GM23338 (cell line): ENCODE results near the gene EEF2K. TPM values are rescaled to one million over a fixed set of nuclear protein-coding genes. Genes with fewer than 3 reads are reported as not detected.

Experiments used
- ATAC-seq: fragments of 200-7000 bp; cut with Tn5 transposase; 3 replicates; pipeline ENCODE4 v1.9.1; 2020
- DNase-seq: peaks from one replicate; pipeline ENCODE4 v3.0.0-alpha.2; 2015; ENCODE audit warnings: low spot score
- H2AFZ ChIP-seq: fragments of 200-600 bp; sonication (generic); 2 replicates; pipeline ENCODE4 v1.8.0; 2016; ENCODE audit warnings: antibody characterized with exemption, mild to moderate bottlenecking, moderate library complexity
- H3F3A ChIP-seq: fragments of 200-600 bp; sonication (generic); replicated peaks from 2 replicates; pipeline ENCODE4 v1.8.0; 2017; ENCODE audit warnings: antibody characterized with exemption, mixed run types, low read depth
- H3K27ac ChIP-seq: fragments of 200-600 bp; sonication (generic); 2 replicates; pipeline ENCODE4 v1.6.1; 2016; ENCODE audit warnings: low read depth
- H3K27me3 ChIP-seq: fragments of 200-600 bp; sonication (generic); 2 replicates; pipeline ENCODE4 v1.8.0; 2016; ENCODE audit warnings: mild to moderate bottlenecking, mixed run types, moderate library complexity; ENCODE audit not compliant: insufficient read depth
- H3K36me3 ChIP-seq: fragments of 200-600 bp; sonication (generic); 2 replicates; pipeline ENCODE4 v1.8.0; 2016; ENCODE audit warnings: mild to moderate bottlenecking; ENCODE audit not compliant: insufficient read depth
- H3K4me1 ChIP-seq: fragments of 200-600 bp; sonication (generic); 2 replicates; pipeline ENCODE4 v1.8.0; 2016; ENCODE audit warnings: mild to moderate bottlenecking, moderate library complexity; ENCODE audit not compliant: insufficient read depth
- H3K4me2 ChIP-seq: fragments of 200-600 bp; sonication (generic); 2 replicates; pipeline ENCODE4 v1.7.1; 2017; ENCODE audit warnings: mixed run types
- H3K4me3 ChIP-seq: fragments of 200-600 bp; sonication (generic); 2 replicates; pipeline ENCODE4 v1.6.1; 2016; ENCODE audit warnings: mixed run types
- H3K79me2 ChIP-seq: fragments of 200-600 bp; sonication (generic); replicated peaks from 2 replicates; pipeline ENCODE4 v1.8.0; 2017; ENCODE audit warnings: mild to moderate bottlenecking; ENCODE audit not compliant: insufficient read depth
- H3K9me2 ChIP-seq: fragments of 200-600 bp; sonication (generic); 2 replicates; pipeline ENCODE4 v1.8.0; 2017; ENCODE audit not compliant: insufficient read depth
- H4K20me1 ChIP-seq: fragments of 200-600 bp; sonication (generic); replicated peaks from 2 replicates; pipeline ENCODE4 v1.8.0; 2017; ENCODE audit warnings: mild to moderate bottlenecking; ENCODE audit not compliant: insufficient read depth
- H3K27ac Mint-ChIP-seq: 2 replicates; pipeline ENCODE4 v1.8.0; 2020; ENCODE audit warnings: inconsistent platforms, mild to moderate bottlenecking, moderate library complexity, mixed read lengths
- H3K27me3 Mint-ChIP-seq: 3 replicates; pipeline ENCODE4 v1.8.0; 2022; ENCODE audit warnings: low read depth, mild to moderate bottlenecking, moderate library complexity, mixed read lengths, inconsistent platforms; ENCODE audit not compliant: insufficient read depth, poor library complexity
- H3K36me3 Mint-ChIP-seq: 3 replicates; pipeline ENCODE4 v1.8.0; 2021; ENCODE audit warnings: low read depth, mild to moderate bottlenecking, inconsistent platforms, moderate library complexity, mixed read lengths
- H3K4me1 Mint-ChIP-seq: 3 replicates; pipeline ENCODE4 v1.8.0; 2020; ENCODE audit warnings: mild to moderate bottlenecking, inconsistent platforms, mixed read lengths
- H3K4me3 Mint-ChIP-seq: 3 replicates; pipeline ENCODE4 v1.8.0; 2021; ENCODE audit warnings: moderate library complexity, mild to moderate bottlenecking, inconsistent platforms, mixed read lengths
- H3K9me3 Mint-ChIP-seq: 3 replicates; pipeline ENCODE4 v1.8.0; 2020; ENCODE audit warnings: moderate library complexity, mild to moderate bottlenecking, inconsistent platforms, mixed read lengths
- EZH2 ChIP-seq: fragments of 200-600 bp; sonication (generic); IDR thresholded peaks from one replicate; pipeline ENCODE4 v1.8.0; 2017; ENCODE audit warnings: antibody characterized with exemption, mild to moderate bottlenecking, low read depth; ENCODE audit not compliant: unreplicated experiment
- EZH2phosphoT487 ChIP-seq: fragments of 200-600 bp; sonication (generic); IDR thresholded peaks from one replicate; pipeline ENCODE4 v1.8.1; 2018; ENCODE audit warnings: antibody characterized with exemption; ENCODE audit not compliant: unreplicated experiment
- REST ChIP-seq: IDR thresholded peaks from one replicate; pipeline ENCODE4 v1.6.1; 2018; ENCODE audit warnings: antibody characterized with exemption; ENCODE audit not compliant: unreplicated experiment
- STAT1 ChIP-seq: IDR thresholded peaks from one replicate; pipeline ENCODE4 v1.6.1; 2016; ENCODE audit warnings: antibody characterized with exemption; ENCODE audit not compliant: unreplicated experiment
- ZNF114 ChIP-seq: fragments of 250-450 bp; sonication (Bioruptor Pico); IDR thresholded peaks from 2 replicates; pipeline ENCODE4 v1.5.0; 2020; ENCODE audit warnings: mild to moderate bottlenecking, moderate library complexity
- ZNF331 ChIP-seq: fragments of 250-450 bp; sonication (Bioruptor Pico); IDR thresholded peaks from 2 replicates; pipeline ENCODE4 v1.5.0; 2020; ENCODE audit warnings: low read depth, mild to moderate bottlenecking, moderate library complexity
- polyA plus RNA-seq: library from polyadenylated mRNA; unstranded; fragments of >200 nt; fragmentation: Nextera tagmentation; extraction: Ambion mirVana; gene quantifications from 2 replicates; pipeline ENCODE4 v1.2.1, GENCODE V29; 2016
- total RNA-seq: library from RNA; depleted of rRNA; stranded (reverse); fragments of >200 nt; shearing (Covaris generic); gene quantifications from 2 replicates; pipeline ENCODE4 v1.2.3, GENCODE V29; 2014
- TF ChIP-seq, protein P1 (sequence below): fragments of 250-450 bp; sonication (Bioruptor Pico); IDR thresholded peaks from 2 replicates; pipeline ENCODE4 v1.5.0; 2020; ENCODE audit warnings: mild to moderate bottlenecking, moderate library complexity

Gene EEF2K
- total and polyA plus RNA-seq, 2 experiments from 2014 or later: 5.4 to 23.9 TPM

DNA sequence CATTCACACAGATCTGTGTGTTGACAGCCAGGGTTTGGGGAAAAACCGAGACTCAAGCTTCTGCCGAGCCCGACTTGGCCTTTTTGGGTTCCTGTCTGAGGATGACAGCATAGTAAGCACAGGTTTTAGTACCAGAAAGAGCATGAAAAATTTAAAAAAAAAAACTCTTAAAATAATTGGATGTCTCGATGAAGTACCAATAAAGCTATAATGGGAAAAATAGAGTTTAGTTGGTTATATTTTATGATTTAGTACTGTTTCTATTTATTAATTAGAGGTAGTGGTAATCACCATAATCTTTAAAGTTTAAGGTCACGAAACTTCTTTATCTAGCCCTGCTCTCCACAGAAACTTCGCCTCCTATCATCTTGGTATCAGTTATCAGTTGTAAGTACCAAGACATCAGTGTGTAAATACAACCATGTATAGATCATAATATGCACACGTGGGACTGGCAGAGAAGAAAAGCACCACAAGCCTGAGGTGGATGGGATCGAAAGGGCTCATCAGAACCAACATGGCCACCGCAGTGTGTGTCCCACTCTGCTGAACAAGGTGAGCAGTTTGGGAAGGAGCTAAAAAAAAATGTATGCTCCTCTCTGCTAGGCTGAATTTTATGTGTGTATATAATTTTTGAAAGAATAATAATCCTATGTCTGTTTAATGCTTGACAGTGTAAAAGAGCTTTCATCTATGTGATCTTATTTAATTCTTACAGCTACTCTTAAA is 14.4 kb upstream of the EEF2K start:
- no peaks in the 10 kb centered on the region for H3K79me2 ChIP-seq
- peaks cover 26% of the 10 kb centered on the region for H3K4me1 ChIP-seq
- 0 out of 2 replicates have a peak, but pooled peaks cover 6% of the 10 kb centered on the region for H3K9me2 ChIP-seq
- H3K36me3 ChIP-seq: no peaks in the 10 kb centered on the region
- Mint-ChIP-seq H3K4me3 (peak overlapping the region; percentile 89), H3K9me3 (peaks cover 5% of the 10 kb centered on the region), H3K27me3 (peaks cover 23% of the 10 kb centered on the region), H3K4me1 (peaks cover 33% of the 10 kb centered on the region), H3K36me3 (peaks cover 3% of the 10 kb centered on the region; the same call in 2 of the 3 replicates), H3K27ac (peak overlapping the region; percentile 98)
- peaks cover 8% of the 10 kb centered on the region; the same call in 1 of the 2 replicates for H3F3A ChIP-seq
- H3K4me3 ChIP-seq: peak overlapping the region; percentile 61
- TF ChIP-seq REST (no peak), ZNF331 (CRISPR knock-in tag) (no peak), EZH2phosphoT487 (no peak), EZH2 (no peak), STAT1 (no peak), ZNF114 (CRISPR knock-in tag) (no peak)
- TF ChIP-seq, protein P1, sequence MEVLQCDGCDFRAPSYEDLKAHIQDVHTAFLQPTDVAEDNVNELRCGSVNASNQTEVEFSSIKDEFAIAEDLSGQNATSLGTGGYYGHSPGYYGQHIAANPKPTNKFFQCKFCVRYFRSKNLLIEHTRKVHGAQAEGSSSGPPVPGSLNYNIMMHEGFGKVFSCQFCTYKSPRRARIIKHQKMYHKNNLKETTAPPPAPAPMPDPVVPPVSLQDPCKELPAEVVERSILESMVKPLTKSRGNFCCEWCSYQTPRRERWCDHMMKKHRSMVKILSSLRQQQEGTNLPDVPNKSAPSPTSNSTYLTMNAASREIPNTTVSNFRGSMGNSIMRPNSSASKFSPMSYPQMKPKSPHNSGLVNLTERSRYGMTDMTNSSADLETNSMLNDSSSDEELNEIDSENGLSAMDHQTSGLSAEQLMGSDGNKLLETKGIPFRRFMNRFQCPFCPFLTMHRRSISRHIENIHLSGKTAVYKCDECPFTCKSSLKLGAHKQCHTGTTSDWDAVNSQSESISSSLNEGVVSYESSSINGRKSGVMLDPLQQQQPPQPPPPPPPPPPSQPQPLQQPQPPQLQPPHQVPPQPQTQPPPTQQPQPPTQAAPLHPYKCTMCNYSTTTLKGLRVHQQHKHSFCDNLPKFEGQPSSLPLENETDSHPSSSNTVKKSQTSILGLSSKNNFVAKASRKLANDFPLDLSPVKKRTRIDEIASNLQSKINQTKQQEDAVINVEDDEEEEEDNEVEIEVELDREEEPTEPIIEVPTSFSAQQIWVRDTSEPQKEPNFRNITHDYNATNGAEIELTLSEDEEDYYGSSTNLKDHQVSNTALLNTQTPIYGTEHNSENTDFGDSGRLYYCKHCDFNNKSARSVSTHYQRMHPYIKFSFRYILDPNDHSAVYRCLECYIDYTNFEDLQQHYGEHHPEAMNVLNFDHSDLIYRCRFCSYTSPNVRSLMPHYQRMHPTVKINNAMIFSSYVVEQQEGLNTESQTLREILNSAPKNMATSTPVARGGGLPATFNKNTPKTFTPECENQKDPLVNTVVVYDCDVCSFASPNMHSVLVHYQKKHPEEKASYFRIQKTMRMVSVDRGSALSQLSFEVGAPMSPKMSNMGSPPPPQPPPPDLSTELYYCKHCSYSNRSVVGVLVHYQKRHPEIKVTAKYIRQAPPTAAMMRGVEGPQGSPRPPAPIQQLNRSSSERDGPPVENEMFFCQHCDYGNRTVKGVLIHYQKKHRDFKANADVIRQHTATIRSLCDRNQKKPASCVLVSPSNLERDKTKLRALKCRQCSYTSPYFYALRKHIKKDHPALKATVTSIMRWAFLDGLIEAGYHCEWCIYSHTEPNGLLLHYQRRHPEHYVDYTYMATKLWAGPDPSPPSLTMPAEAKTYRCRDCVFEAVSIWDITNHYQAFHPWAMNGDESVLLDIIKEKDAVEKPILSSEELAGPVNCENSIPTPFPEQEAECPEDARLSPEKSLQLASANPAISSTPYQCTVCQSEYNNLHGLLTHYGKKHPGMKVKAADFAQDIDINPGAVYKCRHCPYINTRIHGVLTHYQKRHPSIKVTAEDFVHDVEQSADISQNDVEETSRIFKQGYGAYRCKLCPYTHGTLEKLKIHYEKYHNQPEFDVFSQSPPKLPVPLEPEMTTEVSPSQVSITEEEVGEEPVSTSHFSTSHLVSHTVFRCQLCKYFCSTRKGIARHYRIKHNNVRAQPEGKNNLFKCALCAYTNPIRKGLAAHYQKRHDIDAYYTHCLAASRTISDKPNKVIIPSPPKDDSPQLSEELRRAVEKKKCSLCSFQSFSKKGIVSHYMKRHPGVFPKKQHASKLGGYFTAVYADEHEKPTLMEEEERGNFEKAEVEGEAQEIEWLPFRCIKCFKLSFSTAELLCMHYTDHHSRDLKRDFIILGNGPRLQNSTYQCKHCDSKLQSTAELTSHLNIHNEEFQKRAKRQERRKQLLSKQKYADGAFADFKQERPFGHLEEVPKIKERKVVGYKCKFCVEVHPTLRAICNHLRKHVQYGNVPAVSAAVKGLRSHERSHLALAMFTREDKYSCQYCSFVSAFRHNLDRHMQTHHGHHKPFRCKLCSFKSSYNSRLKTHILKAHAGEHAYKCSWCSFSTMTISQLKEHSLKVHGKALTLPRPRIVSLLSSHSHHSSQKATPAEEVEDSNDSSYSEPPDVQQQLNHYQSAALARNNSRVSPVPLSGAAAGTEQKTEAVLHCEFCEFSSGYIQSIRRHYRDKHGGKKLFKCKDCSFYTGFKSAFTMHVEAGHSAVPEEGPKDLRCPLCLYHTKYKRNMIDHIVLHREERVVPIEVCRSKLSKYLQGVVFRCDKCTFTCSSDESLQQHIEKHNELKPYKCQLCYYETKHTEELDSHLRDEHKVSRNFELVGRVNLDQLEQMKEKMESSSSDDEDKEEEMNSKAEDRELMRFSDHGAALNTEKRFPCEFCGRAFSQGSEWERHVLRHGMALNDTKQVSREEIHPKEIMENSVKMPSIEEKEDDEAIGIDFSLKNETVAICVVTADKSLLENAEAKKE: no peak
- H3K27me3 ChIP-seq: no peaks in the 10 kb centered on the region
- peak overlapping the region; percentile 52; the same call in 1 of the 2 replicates for H2AFZ ChIP-seq
- H3K4me2 ChIP-seq: peak overlapping the region; percentile 81
- no peaks in the 10 kb centered on the region for H4K20me1 ChIP-seq
- no peak for DNase-seq
- peak overlapping the region; percentile 90 for H3K27ac ChIP-seq
- no peak for ATAC-seq
